HG02798 (cell line): ENCODE results near the gene FEM1A.
"Not testable (repeated sequence)": the region's sequence is repeated elsewhere in the genome, so short reads cannot be mapped to it uniquely, and the experiment has no call there.

Source experiments
- ATAC-seq: cut with Tn5 transposase; IDR thresholded peaks from one replicate; pipeline ENCODE4 v1.9.1; 2021; ENCODE audit warnings: mild to moderate bottlenecking; ENCODE audit not compliant: unreplicated experiment, poor library complexity

The FEM1A gene

GRCh38 chr19:4807188-4807587 lies 15.7 kb downstream of the FEM1A start:
- no peak for ATAC-seq

- ATAC-seq, result peak; percentile 62
Measured at GRCh38 chr19:4811328-4812131, 20.0 kb downstream of the FEM1A start.

- no peak for ATAC-seq
Measured at GRCh38 chr19:4814625-4815425, 23.3 kb downstream of the FEM1A start.

GRCh38 chr19:4815426-4816201 lies 24.1 kb downstream of the FEM1A start:
- peak; percentile 61 for ATAC-seq

- ATAC-seq, result no peak
Measured at GRCh38 chr19:4816202-4816949, 24.8 kb downstream of the FEM1A start.

GRCh38 chr19:4816950-4817278 lies 25.4 kb downstream of the FEM1A start:
- ATAC-seq, result no peak

- no peak for ATAC-seq
Measured at GRCh38 chr19:4817467-4818277, 26.1 kb downstream of the FEM1A start.

GRCh38 chr19:4821265-4821664 lies 29.7 kb downstream of the FEM1A start:
- ATAC-seq, result no peak

GRCh38 chr19:4822354-4822753 lies 30.8 kb downstream of the FEM1A start:
- ATAC-seq, result not testable (repeated sequence)

GRCh38 chr19:4823577-4823976 lies 32.0 kb downstream of the FEM1A start:
- no peak for ATAC-seq

- ATAC-seq, result no peak
Measured at GRCh38 chr19:4829001-4829712, 37.6 kb downstream of the FEM1A start.

GRCh38 chr19:4830332-4830731 lies 38.8 kb downstream of the FEM1A start:
- ATAC-seq, result no peak

GRCh38 chr19:4830768-4831265 lies 39.3 kb downstream of the FEM1A start:
- no peak for ATAC-seq

GRCh38 chr19:4831304-4831978 lies 39.9 kb downstream of the FEM1A start, which contains the start of gene TICAM1:
TICAM1 (minus strand) TSS chr19:4831712; CDS start chr19:4818377, 13,335 bp downstream.
- ATAC-seq, result peak; percentile 84

- ATAC-seq, result not testable (repeated sequence)
Measured at GRCh38 chr19:4831979-4832340, 40.4 kb downstream of the FEM1A start.

GRCh38 chr19:4832776-4833175 lies 41.2 kb downstream of the FEM1A start:
- no peak for ATAC-seq

- ATAC-seq, result no peak
Measured at GRCh38 chr19:4839192-4839591, 47.7 kb downstream of the FEM1A start.

- no peak for ATAC-seq
Measured at GRCh38 chr19:4843647-4843965, 52.1 kb downstream of the FEM1A start.
